ENCODE results near the gene ETV3L. TPM values are rescaled to one million over a fixed set of nuclear protein-coding genes. Genes with fewer than 3 reads are reported as not detected.
A peak's percentile ranks its signal among the peaks of the same experiment; 100 is the strongest.

The ETV3L gene
- total RNA-seq, 1 donor from 2014 or later: not detected

- no peaks in the 10 kb centered on the region for H3K27me3 ChIP-seq
- no peaks in the 10 kb centered on the region for H3K9me3 ChIP-seq
- peaks cover 5 to 12% of the 10 kb centered on the region in 2 donors for H3K4me1 ChIP-seq
- intact Hi-C loops (cut with DNase I): loop anchor here (10.0 kb wide), 1 partner anchor 367 kb away; the partner anchor contains the start of gene PRCC
- DNase-seq (ENCODE audit: low spot score in 2 of 2): no peak
- no peak overlapping the region for H3K4me3 ChIP-seq
- H3K27ac ChIP-seq: no peak overlapping the region
- TF ChIP-seq, protein P1, sequence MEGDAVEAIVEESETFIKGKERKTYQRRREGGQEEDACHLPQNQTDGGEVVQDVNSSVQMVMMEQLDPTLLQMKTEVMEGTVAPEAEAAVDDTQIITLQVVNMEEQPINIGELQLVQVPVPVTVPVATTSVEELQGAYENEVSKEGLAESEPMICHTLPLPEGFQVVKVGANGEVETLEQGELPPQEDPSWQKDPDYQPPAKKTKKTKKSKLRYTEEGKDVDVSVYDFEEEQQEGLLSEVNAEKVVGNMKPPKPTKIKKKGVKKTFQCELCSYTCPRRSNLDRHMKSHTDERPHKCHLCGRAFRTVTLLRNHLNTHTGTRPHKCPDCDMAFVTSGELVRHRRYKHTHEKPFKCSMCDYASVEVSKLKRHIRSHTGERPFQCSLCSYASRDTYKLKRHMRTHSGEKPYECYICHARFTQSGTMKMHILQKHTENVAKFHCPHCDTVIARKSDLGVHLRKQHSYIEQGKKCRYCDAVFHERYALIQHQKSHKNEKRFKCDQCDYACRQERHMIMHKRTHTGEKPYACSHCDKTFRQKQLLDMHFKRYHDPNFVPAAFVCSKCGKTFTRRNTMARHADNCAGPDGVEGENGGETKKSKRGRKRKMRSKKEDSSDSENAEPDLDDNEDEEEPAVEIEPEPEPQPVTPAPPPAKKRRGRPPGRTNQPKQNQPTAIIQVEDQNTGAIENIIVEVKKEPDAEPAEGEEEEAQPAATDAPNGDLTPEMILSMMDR (IDR thresholded peaks at IDR 0.05): no peak
- H3K36me3 ChIP-seq: peaks cover 69 to 83% of the 10 kb centered on the region in 2 donors
These were observed 32.5 kb upstream of the ETV3L start for GRCh38 chr1:157132111-157132510.

DNA sequence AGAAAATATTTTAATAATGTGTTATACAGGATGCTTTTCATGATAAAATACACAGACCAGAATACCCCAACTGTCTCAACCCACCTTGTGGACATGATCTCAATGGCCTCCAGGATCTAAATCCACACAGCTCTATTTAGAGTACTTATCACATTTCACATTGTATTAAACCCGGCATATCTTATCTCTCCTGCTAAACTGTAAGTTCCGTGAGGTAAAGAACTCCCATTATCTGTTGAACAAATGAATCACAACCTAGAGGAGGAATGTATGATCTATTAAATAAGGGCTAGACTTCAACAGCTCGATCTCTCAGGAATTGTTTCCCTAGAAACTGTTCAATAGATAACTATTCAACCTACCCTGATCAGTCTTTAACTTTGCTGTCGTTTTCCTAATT is 31.7 kb upstream of the ETV3L start:
- no peak for DNase-seq (ENCODE audit: low spot score in 2 of 2)
- TF ChIP-seq, protein P1 (IDR thresholded peaks at IDR 0.05): no peak
- Histone ChIP-seq H3K36me3 (peaks cover 73 to 91% of the 10 kb centered on the region in 2 donors), H3K9me3 (no peaks in the 10 kb centered on the region), H3K4me3 (no peak overlapping the region), H3K4me1 (peaks cover 0 to 3% of the 10 kb centered on the region in 2 donors), H3K27me3 (no peaks in the 10 kb centered on the region), H3K27ac (no peak overlapping the region)
- intact Hi-C loops (cut with DNase I): loop anchor here (10.0 kb wide), 1 partner anchor 366 kb away; the partner anchor contains the start of gene PRCC

- Histone ChIP-seq H3K27me3 (no peaks in the 10 kb centered on the region), H3K36me3 (peaks cover 49 to 68% of the 10 kb centered on the region in 2 donors), H3K9me3 (no peaks in the 10 kb centered on the region), H3K4me1 (no peaks in the 10 kb centered on the region), H3K27ac (no peak overlapping the region), H3K4me3 (no peak overlapping the region)
- TF ChIP-seq, protein P1 (IDR thresholded peaks at IDR 0.05): no peak
- no peak for DNase-seq (ENCODE audit: low spot score in 2 of 2)
- intact Hi-C loops (cut with DNase I): no loop called here
These were observed 25.2 kb upstream of the ETV3L start for GRCh38 chr1:157124855-157125254.

GRCh38 chr1:157119448-157119847 is 19.8 kb upstream of the ETV3L start:
- no peaks in the 10 kb centered on the region for H3K9me3 ChIP-seq
- TF ChIP-seq, protein P1 (IDR thresholded peaks at IDR 0.05): no peak
- H3K27me3 ChIP-seq: no peaks in the 10 kb centered on the region

GRCh38 chr1:157119008-157119407 is 19.4 kb upstream of the ETV3L start:
- Histone ChIP-seq H3K9me3 (no peaks in the 10 kb centered on the region), H3K36me3 (peaks cover 15% of the 10 kb centered on the region in 2 donors), H3K4me3 (no peak overlapping the region), H3K4me1 (no peaks in the 10 kb centered on the region), H3K27ac (no peak overlapping the region), H3K27me3 (no peaks in the 10 kb centered on the region)
- peak in 1 of 2 donors; percentile 33 for DNase-seq (ENCODE audit: low spot score in 2 of 2)
- intact Hi-C loops (cut with DNase I): no loop called here
- TF ChIP-seq, protein P1 (IDR thresholded peaks at IDR 0.05): no peak

More at GRCh38 chr1:157119448-157119847, 19.8 kb upstream of the ETV3L start:
- DNase-seq (ENCODE audit: low spot score in 2 of 2): peak in 1 of 2 donors; percentile 7
- no peak overlapping the region for H3K27ac ChIP-seq
- H3K36me3 ChIP-seq: peaks cover 18 to 19% of the 10 kb centered on the region in 2 donors
- H3K4me1 ChIP-seq: no peaks in the 10 kb centered on the region
- intact Hi-C loops (cut with DNase I): no loop called here
- no peak overlapping the region for H3K4me3 ChIP-seq
